ENCODE data around the gene LRFN2.

LRFN2 gene

DNA sequence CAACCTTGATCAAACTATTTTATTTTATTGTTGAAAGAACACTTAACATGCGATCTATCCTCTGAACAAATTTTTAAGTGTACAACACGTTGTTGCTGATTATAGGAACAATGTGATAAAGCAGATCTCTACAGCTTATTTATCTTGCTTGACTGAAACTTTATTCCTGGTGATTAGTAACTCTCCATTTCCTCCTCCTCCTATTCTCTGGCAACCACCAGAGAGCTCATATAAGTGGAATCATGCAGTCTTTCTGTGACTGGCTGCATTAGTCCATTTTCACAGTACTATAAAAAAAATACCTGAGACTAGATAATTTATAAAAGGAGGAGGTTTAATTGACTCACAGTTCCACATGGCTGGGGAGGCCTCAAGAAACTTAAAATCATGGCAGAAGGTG lies 218.1 kb downstream of the LRFN2 start:
- FAIRE-seq = no peak

DNA sequence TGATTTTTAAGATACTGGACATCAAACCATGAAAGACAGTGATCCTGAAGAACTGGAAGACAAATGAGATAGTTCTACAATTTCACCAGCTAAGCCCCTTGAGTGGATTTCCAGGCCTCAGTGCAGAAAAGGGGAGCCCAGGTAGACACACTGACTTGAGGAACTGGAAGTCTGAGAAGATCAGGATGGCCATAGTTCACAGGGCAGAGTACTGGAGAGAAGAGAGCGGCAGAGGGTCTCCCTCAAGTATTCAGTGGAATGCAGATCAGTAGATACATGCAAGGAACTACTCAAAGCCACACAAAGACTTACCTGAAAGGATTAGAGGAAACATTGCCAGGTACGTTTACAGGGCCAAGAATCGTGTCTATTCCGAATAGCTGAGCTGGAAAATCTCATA lies 224.3 kb downstream of the LRFN2 start:
- no peak for FAIRE-seq

DNA sequence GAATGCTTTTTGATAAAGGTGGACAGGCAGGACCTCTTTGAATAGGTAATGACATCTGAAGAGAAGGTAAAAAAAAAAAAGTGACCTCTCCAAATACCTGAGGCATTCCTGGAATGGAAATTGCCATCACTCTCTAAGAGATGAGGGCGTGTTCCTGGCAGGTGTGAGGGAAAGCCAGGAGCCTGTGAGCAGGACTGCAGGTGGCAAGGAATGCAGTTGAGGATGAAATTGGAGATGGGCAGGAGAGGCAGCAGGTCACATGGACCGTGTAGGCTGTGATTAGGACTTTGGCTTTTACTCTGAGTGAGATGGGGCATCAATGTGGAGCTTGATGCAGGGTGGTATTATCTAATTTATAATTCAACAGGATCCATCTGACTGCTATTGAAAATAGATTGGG lies 227.4 kb downstream of the LRFN2 start:
- no peak for FAIRE-seq

DNA sequence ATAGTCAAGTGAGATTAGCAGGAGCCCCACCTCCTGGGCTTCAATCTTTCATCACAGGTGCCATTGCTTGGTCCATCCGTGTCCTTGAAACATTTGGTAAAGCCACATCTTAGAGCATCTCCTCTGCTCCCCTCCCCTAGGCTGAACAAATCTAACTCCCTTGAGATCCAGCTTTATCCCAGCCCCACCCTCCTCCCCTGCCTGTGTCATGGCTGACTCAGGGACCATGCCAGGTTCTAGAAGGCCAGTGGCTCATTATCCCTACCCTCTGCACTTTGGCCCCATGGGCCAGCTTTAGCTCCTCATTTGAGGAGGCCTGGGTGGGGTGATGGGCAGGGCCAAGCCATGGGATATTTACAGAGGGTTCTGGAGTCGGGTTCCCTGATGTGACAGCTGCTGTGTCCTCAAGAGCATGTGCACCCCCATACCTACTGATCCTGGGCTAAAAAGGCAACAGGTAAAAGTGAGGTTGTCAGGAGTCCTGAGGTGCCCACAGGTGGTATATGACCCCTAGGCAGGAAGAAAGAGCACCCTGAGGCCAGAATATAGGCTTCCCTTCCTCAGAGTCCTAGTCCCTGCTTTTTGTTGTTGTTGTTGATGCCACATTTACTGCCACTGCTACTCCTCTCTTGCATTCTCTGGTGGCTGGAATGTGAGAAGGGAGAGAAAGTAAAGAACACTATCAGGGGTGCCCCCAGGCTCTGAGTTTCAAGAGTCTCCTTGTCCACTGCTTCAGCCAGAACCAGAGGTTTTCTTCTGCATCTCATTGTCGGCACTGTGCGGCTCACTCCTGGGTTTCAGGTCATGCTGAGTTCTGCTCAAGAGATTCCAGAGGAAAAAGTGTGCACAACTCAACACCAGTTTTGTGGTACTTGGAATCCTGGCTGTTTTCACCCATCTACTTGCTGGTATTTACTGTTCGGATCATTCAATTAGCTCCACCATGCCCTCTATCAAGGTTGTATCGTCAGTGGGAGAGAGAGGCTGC lies 228.4 kb downstream of the LRFN2 start:
- no peak for FAIRE-seq

DNA sequence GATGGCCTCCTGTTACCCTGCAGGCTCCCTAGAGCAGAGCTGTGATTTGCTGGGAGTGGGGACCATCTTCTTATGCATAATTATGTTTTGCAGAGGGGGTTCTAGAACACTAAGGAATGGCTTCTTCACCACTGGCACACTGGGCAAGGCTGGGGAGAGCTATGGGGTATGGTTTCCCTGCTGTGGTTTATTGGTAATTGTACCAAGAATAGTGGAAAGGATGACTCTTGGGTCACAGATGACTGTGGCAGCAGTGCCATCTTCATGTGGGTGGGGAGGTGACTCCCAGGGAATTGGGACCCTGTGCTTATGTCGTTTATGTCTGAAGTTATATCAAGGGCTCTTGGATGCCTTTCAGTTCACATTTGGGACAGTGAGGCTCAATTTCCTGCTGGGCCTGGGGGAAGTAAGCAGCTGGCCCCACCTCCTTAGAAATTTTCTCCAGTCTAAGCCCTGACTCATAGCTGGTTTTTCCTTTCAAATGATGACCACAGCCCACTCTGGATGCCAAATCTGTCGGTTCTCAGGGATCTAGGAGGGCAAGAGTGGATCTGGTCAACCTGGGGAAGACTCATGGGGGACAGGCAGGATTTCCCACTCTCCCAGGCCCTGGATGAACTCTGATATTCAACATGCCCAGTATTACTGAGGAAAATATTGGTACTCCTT lies 230.8 kb downstream of the LRFN2 start:
- FAIRE-seq = no peak

DNA sequence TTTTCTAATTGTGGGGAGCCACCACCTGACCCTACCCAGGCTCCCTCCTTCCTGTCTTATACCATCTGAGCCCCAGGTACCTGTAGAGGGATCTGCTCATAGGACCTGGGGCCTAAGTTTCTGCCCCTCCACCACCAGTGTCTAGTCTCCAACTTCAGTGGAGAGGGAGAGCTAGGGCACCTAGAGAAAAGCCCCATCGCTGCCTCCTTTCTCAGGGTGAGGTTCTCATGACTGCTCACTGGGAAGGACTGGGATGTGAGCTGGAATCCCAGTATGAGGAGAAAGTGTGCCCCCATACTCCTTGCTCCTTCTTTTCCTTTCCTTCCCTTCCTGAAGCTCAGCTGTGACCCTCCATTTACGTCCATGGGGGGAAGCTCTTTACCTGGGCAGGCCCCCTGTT lies 231.6 kb downstream of the LRFN2 start:
- no peak for FAIRE-seq

DNA sequence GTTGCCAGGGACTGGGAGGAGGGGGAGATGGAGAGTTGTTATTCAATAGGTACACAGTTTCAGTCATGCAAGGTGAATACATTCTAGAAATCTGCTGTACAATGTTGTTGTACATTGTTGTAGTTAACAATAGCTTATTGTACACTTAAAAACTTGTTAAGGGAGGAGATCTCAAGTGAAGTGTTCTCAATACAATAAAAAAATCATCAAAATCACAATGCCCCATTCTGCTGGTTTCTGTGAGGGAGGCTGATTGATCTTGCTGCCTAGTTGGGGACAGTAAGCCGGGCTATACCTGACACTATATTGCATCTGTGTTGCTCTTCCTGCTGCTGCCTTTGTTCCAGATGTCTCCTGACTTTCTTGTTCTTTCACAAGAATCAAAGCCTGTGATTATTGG lies 232.1 kb downstream of the LRFN2 start:
- no peak for FAIRE-seq

DNA sequence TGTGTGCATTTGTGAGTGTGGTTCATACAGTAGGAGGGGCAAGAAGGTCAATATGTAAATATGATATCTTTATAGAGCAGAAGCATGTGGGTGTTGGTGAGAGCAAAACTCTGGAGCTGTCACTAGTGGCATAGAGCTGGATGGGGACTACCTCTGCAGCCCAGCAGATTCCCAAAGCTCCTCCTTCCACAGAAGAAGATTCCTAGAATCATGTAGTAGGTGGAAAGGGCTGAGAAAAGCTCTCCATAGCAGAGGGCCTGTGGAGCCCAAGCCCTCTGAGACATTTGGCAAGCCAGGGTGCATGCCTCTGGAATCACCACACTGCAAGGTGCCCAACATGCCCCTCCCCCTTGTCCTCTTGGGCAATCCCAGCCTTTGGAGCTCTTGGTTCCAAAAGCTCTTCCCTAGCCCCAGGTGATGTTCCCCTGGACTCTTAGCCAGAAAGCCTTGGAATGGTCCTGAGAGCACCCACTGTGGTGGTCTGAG lies 233.2 kb downstream of the LRFN2 start:
- FAIRE-seq = no peak

DNA sequence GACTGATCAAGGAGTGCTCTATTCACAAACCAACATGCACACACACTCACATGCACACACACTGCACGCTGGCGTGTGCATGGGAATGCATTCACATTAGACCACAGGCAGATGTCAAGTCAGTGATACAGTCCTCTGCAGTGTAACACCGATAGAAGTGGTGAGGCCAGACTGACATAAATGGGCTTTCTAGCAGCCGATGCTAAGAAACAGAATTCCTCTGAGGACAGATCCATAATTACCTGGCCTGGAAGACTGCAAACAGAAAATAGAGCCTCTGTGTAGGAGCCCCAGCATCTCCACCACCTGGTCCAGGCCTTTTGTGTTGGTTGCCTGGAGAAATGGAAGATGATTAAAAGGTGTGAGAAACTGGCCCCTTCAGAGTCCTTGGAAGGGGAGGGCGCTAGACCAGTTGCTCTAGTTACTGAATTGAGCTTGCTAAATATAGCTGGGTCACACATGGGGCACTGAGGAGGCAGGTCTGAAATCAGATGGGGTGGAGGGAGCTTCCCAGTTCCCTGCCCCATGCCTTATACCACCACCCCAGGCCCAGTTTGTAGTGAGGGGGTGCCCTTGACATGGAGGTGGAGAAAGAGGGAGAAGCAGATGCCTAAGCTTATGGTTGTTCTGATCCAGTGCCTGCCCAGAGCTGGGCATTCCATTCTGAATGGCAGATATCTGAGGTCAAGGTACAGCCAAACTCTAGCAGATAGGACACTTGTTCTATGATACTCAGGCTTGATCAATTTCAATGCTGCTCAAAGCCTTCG lies 233.8 kb downstream of the LRFN2 start:
- no peak for FAIRE-seq

DNA sequence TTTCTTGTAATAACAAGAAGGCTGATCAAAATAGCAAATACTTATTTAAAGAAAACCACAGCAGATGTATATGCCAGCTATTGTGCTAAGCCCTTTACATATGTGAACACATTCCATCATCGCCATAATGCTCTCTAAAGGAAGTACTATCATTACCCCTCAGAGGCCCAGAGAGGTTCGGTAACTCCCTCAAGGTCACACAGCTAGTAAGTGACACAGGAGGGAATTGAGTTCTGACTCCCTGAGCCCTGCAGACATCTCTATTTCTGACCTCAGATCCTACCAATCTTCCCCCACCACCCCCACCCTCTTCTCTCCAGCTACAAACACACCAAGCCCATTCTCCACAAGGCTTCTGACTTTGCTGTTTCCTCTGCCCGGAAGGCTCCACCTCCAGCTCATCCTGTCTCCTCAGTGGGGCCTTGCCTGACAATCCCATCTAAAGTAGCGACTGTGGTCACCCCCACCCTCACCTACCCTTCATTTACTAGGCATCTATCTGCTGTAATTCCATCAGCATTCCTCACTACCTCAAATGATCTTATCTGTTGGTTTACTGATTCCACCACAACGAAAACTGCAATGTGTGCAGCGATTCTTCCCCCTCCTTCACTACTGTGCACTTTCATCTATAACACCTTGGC lies 234.5 kb downstream of the LRFN2 start:
- no peak for FAIRE-seq

DNA sequence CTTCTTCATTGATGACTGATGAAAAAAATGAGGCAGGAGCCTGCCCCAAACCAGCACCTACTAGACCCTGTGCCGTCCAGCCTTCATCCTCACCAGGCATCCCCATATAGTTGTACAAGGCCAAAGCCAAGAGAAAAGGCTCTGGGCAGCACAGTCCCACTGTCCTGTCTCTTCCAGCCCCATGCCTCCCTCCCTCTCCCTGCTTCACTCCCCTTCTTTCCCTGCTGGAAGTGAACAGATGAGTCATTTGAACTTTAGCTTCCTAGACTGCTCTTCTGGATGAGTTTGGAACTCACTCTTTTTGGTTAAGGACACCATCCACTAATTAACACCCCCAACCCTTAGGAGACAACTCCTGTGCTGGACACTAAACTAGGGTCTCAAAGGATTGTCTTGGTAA lies 235.2 kb downstream of the LRFN2 start:
- no peak for FAIRE-seq

DNA sequence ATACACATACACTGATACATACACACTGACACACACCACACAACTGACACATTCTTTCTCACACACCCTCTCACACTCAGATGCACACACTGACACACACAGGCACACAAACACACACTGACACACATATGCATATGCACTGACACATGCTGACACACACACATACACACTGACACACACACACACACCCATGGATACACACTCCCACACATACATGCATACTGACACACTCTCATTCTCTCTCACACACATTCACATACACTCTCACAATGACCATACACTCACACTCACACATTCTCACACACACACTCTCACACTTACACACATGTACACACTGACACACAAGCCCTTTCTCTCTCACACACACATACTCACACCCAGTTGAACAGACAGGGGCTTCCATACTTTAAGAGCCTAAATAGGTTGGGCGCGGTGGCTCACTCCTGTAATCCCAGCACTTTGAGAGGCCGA lies 236.4 kb downstream of the LRFN2 start:
- no peak for FAIRE-seq

DNA sequence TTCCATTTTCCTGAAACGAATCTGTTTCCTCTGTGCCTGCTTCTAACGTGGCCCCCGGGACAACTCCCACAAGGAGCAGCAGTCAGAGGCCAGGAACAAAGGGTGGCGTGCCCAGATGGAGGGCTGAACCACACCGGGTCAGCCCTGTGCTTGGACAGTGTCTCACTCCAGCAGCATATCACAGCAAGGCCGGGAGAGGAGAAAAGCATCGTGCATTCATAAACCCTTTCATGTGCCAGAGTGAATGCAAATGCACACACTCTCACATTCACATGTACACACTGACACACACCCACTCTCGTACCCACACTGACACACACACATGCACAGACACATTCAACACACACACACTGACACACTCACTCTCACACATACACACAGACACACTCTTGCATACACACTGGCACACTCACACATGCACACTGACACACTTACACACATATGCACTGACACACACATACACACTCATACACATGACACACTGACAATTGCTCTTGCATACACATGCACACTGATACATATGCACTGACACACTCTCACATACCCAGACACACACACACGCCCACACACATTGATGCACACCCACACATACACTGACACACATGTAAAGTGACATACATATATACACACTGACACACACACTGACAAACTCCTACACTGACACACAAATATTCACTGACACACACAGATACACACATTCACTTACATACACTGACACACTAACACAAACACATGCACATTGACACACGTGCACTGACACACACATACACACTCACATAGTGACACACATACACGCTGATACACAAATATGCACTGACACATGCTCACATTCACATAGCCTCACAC lies 237.0 kb downstream of the LRFN2 start:
- no peak for FAIRE-seq

DNA sequence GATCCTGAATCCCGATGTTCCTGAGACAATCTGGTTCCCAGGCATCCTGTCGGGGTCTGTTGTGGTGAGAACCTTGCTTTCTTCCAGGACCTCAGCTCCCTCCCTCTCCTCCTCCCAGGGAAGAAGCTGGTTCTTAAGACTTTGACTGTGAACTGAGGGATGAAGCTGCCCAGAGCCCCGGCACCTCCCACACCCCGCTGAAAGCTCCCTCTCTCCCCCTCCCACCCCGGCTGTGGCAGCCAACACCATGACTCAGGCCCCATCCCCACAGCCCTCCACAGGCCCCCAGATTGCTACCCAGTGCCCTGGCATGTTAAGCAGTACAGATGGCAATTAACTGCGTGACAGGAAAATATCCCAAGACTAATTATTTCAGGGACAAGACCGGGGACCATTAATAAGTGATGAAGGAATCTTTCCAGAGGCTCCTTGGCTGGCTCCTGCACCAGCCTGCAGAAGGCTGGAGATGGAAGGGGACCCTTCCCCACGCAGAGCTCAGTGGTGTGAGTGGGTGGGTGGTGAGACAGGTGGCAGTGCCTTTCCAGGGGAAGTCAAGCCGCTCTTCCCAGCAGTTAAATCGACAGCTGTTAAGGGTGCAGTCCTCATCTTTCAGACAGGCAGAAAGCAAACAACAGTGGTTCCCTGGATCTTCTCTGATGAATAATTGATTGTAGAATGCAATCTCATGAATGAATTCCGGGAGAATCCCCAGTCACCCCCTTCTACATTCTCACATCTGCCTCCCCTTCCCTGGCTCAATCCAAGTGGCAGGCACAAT lies 237.9 kb downstream of the LRFN2 start:
- no peak for FAIRE-seq

DNA sequence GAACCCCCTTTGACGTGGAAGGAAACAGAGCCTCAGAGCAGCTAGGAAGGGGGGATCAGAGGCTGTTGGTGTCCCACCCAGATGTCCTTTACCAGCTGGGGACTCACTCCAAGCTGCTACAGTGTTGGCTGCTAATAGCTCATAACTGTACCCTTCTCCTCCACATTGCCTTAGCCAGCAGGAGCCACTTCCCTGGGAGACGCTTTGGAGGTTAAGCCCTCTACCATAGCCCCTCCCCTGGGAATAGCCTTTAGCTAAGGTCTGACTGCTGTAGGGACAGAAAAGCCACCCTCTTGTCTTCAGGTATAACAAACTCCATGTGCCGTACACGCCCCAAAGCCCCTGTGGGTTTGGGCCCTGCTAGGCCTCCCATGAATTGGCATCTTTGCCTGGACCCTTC lies 238.6 kb downstream of the LRFN2 start:
- no peak for FAIRE-seq

DNA sequence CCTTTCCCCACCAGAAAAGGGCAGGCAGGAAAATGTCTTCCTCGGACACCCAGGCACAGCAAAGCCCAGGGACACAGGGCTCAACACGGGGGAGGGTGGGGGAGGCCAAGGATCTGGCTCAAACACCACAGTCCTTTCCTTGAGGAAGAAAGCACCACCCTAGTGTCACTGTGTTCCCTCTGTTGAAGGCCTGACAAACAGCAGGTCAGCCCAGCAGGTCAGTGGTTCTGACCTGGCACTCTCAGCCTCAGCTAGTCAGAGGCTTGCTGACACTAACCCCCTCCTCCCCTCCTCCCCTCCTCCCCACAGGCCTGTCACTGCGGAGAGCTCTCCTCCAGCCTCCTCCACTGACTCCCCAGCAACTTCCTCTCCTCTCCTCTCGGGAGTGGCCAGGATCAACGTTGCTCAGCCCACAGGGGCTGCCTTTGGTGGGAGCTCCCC lies 239.6 kb downstream of the LRFN2 start:
- FAIRE-seq = no peak

DNA sequence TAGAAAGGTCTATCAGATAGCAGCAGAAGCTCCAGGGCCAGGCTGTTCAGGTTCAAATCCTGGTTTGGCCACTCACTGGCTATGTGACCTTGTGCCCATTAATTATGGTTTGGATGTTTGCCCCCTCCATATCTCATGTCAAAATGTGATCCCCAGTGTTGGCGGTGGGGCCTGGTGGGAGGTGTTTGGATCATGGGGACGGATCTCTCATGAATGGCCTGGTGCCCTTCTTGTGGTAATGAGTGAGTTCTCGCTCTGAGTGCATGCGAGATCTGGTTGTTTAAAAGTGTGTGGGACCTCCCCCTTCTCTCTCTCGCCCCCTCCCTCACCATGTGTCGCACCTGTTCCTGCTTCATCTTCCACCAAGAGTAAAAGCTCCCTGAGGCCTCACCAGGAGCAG lies 240.9 kb downstream of the LRFN2 start:
- FAIRE-seq = no peak

DNA sequence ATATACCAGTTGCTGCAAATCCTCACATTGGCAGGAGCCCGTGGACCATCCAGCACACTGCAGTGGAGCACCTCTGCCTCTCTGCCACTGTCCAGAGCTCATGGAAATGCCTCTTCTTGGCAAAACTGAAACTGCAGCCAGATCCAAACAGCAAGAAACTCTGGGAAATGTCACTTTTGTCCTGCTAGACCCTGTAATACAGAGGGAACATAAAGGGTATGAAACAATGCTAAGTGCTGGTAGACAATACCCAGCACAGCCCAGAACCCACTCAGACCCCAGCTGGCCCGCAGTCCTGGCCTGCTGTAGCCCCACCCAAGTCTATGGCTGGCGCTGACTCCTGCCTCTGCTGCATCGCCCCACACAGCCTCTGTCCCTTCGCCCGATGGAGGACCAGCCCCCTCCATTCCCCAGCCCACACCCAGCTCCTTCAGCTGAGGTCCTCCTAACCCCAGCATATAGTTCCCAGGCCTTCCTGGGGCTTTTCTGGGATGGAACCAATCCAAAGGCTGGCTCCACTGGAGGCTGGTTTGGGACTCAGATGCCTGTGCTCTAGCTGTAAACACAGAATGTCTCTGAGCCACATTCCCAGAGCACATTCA lies 242.5 kb downstream of the LRFN2 start:
- no peak for FAIRE-seq

DNA sequence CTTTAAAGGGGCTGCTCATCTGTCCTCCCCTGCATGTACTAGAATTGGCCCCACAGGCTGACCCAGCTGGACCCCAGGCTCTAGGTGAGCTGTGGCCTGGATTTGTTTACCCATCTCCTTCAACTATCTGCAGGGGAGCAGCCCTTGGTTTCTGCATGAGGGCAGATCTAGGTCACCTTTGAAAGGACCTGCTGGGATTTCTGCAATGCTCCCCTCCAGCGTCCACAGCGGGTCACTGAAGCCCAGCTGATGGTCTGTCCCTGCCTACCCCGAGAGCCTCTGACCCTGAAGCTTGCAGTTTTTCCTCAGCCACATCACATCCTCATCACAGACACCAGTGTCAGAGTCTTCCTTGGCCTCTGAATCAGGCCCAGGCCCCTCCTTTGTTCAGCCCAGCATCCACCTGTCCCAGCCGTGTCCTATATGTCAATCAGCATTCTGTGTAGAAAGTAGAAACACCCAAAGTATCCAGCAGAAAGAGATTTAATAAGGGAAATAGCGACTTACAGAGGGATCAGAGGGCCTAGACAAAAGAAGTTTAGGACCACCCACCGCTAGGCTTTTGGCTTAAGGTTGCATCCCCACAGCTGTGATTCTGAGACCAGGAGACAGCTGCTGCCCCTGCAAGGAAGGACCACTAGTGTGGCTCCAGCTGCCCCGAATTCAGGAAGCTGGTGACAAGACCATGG lies 243.1 kb downstream of the LRFN2 start:
- FAIRE-seq = no peak

Data from G401.6 (cell line).